Tibial nerve (tissue), 4 donors: Measurements from ENCODE around the gene SPTLC1.

Experiments
- EP300 ChIP-seq, 2 donors: sonication (generic); formaldehyde crosslinking; IDR thresholded peaks; one replicate each; pipeline ENCODE4 v1.6.1; 2017; ENCODE audit warnings: antibody characterized with exemption in 2 of 2, mild to moderate bottlenecking in 1 of 2
- POLR2A ChIP-seq, 2 donors: fragments of 450-650 bp; IDR thresholded peaks; one replicate each; pipeline ENCODE4 v1.6.1; 2017; ENCODE audit warnings: antibody characterized with exemption in 2 of 2, mild to moderate bottlenecking in 2 of 2, moderate library complexity in 2 of 2
- TF ChIP-seq, protein P1 (sequence below), 5 experiments: fragments of 200-600 bp in 3 of 5; fragments of 450-650 bp in 2 of 5; sonication (generic) in 3 of 5; IDR thresholded peaks; one replicate each; pipeline ENCODE4 v1.5.1; 2016 to 2019; ENCODE audit warnings: antibody characterized with exemption in 5 of 5, mild to moderate bottlenecking in 3 of 5, moderate library complexity in 2 of 5

DNA sequence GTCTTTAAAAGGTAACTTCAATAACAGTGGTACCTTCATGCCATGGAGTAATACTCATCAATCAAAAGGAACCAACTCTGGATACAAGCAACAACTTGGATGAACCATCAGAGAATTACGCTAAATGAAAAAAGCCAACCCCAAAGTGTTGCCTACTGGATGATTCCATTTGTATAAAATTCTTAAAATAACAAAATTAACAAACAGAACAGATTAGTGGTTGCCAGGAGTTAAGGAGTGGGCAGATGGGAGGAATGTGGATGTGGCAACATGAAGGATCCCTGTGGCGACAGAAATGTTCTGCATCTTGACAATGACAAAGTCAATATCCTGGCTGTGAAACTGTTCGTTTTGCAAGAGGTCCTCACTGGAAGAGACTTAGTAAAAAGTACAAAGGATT is 50.5 kb downstream of the SPTLC1 start:
- TF ChIP-seq, protein P1, sequence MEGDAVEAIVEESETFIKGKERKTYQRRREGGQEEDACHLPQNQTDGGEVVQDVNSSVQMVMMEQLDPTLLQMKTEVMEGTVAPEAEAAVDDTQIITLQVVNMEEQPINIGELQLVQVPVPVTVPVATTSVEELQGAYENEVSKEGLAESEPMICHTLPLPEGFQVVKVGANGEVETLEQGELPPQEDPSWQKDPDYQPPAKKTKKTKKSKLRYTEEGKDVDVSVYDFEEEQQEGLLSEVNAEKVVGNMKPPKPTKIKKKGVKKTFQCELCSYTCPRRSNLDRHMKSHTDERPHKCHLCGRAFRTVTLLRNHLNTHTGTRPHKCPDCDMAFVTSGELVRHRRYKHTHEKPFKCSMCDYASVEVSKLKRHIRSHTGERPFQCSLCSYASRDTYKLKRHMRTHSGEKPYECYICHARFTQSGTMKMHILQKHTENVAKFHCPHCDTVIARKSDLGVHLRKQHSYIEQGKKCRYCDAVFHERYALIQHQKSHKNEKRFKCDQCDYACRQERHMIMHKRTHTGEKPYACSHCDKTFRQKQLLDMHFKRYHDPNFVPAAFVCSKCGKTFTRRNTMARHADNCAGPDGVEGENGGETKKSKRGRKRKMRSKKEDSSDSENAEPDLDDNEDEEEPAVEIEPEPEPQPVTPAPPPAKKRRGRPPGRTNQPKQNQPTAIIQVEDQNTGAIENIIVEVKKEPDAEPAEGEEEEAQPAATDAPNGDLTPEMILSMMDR (IDR thresholded peaks at IDR 0.05), result no peak
- TF ChIP-seq POLR2A (IDR thresholded peaks at IDR 0.05), result no peak
- no peak for TF ChIP-seq EP300 (IDR thresholded peaks at IDR 0.05)
